SU-DHL-6 (cell line): ENCODE results near the gene ACTL8.

Source experiments
- H2AFZ ChIP-seq: fragments of 200-600 bp; sonication (generic); 2 replicates; pipeline ENCODE4 v1.6.1; 2014; ENCODE audit warnings: low read depth, mild to moderate bottlenecking, moderate library complexity, mixed read lengths, antibody characterized with exemption, low read length; ENCODE audit not compliant: severe bottlenecking
- H3F3A ChIP-seq: fragments of 200-600 bp; shearing (Covaris generic); 2 replicates; pipeline ENCODE4 v1.6.0; 2016; ENCODE audit warnings: antibody characterized with exemption, mild to moderate bottlenecking; ENCODE audit not compliant: insufficient read depth
- H3K27ac ChIP-seq: fragments of 200-600 bp; sonication (generic); 2 replicates; pipeline ENCODE4 v1.5.1; 2016; ENCODE audit warnings: low read depth, mild to moderate bottlenecking, low read length, moderate library complexity, mixed read lengths
- H3K27me3 ChIP-seq: fragments of 200-600 bp; sonication (generic), shearing (Covaris generic); 2 replicates; pipeline ENCODE4 v1.6.0; 2014; ENCODE audit warnings: mild to moderate bottlenecking, low read length
- H3K36me3 ChIP-seq: fragments of 200-600 bp; sonication (generic); 2 replicates; pipeline ENCODE4 v1.6.1; 2014; ENCODE audit warnings: mild to moderate bottlenecking, low read length, mixed read lengths
- H3K4me2 ChIP-seq: fragments of 300-600, 200-600 bp; shearing (Covaris generic), sonication (generic); 2 replicates; pipeline ENCODE4 v1.6.0; 2014; ENCODE audit warnings: low read length, low read depth, mild to moderate bottlenecking; ENCODE audit not compliant: poor library complexity, severe bottlenecking
- H3K4me3 ChIP-seq: fragments of 200-600 bp; sonication (generic); 2 replicates; pipeline ENCODE4 v1.5.1; 2014; ENCODE audit warnings: antibody characterized with exemption, low read length, mild to moderate bottlenecking, mixed read lengths; ENCODE audit not compliant: insufficient read depth, poor library complexity, severe bottlenecking
- H3K79me2 ChIP-seq: fragments of 200-600 bp; sonication (generic); 2 replicates; pipeline ENCODE4 v1.6.1; 2014; ENCODE audit warnings: mild to moderate bottlenecking, low read length, moderate library complexity; ENCODE audit not compliant: insufficient read depth
- H3K9ac ChIP-seq: fragments of 200-600 bp; sonication (generic); 2 replicates; pipeline ENCODE4 v1.7.0; 2014; ENCODE audit warnings: mild to moderate bottlenecking, low read length
- H3K9me2 ChIP-seq: fragments of 200-600 bp; sonication (generic); replicated peaks from 2 replicates; pipeline ENCODE4 v1.6.1; 2014; ENCODE audit warnings: low read length; ENCODE audit not compliant: insufficient read depth
- H3K9me3 ChIP-seq: fragments of 200-600 bp; sonication (generic); 2 replicates; pipeline ENCODE4 v1.6.1; 2014; ENCODE audit warnings: low read length, mixed read lengths; ENCODE audit not compliant: insufficient read depth
- H4K20me1 ChIP-seq: fragments of 200-600 bp; sonication (generic); 2 replicates; pipeline ENCODE4 v1.6.1; 2014; ENCODE audit warnings: low read depth, mild to moderate bottlenecking, antibody characterized with exemption, low read length, moderate library complexity, mixed read lengths
- EZH2phosphoT487 ChIP-seq: fragments of 200-600 bp; sonication (generic), shearing (Covaris generic); conservative IDR thresholded peaks from 2 replicates; pipeline ENCODE4 v1.6.1; 2018; ENCODE audit warnings: mild to moderate bottlenecking, antibody characterized with exemption, low read length, moderate library complexity, mixed read lengths
- TF ChIP-seq, protein P1 (sequence below): fragments of 200-600 bp; sonication (generic); IDR thresholded peaks from one replicate; pipeline ENCODE4 v1.5.1; 2017; ENCODE audit warnings: antibody characterized with exemption, mild to moderate bottlenecking, low read length, moderate library complexity; ENCODE audit not compliant: insufficient read depth, poor library complexity, severe bottlenecking

ACTL8 gene

GRCh38 chr1:17833661-17834501 is 78.7 kb downstream of the ACTL8 start:
- no peaks in the 10 kb centered on the region for H3K9me2 ChIP-seq
- H3K36me3 ChIP-seq: no peaks in the 10 kb centered on the region
- H3K9me3 ChIP-seq: no peaks in the 10 kb centered on the region
- H2AFZ ChIP-seq: no peak overlapping the region
- no peak overlapping the region for H3K4me3 ChIP-seq
- H4K20me1 ChIP-seq: no peaks in the 10 kb centered on the region
- no peak overlapping the region for H3K27ac ChIP-seq
- H3K79me2 ChIP-seq: no peaks in the 10 kb centered on the region
- H3F3A ChIP-seq: no peaks in the 10 kb centered on the region
- H3K4me2 ChIP-seq: no peak overlapping the region
- H3K27me3 ChIP-seq: no peaks in the 10 kb centered on the region
- no peak for TF ChIP-seq EZH2phosphoT487
- TF ChIP-seq, protein P1, sequence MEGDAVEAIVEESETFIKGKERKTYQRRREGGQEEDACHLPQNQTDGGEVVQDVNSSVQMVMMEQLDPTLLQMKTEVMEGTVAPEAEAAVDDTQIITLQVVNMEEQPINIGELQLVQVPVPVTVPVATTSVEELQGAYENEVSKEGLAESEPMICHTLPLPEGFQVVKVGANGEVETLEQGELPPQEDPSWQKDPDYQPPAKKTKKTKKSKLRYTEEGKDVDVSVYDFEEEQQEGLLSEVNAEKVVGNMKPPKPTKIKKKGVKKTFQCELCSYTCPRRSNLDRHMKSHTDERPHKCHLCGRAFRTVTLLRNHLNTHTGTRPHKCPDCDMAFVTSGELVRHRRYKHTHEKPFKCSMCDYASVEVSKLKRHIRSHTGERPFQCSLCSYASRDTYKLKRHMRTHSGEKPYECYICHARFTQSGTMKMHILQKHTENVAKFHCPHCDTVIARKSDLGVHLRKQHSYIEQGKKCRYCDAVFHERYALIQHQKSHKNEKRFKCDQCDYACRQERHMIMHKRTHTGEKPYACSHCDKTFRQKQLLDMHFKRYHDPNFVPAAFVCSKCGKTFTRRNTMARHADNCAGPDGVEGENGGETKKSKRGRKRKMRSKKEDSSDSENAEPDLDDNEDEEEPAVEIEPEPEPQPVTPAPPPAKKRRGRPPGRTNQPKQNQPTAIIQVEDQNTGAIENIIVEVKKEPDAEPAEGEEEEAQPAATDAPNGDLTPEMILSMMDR: no peak
- H3K9ac ChIP-seq: no peak overlapping the region

DNA sequence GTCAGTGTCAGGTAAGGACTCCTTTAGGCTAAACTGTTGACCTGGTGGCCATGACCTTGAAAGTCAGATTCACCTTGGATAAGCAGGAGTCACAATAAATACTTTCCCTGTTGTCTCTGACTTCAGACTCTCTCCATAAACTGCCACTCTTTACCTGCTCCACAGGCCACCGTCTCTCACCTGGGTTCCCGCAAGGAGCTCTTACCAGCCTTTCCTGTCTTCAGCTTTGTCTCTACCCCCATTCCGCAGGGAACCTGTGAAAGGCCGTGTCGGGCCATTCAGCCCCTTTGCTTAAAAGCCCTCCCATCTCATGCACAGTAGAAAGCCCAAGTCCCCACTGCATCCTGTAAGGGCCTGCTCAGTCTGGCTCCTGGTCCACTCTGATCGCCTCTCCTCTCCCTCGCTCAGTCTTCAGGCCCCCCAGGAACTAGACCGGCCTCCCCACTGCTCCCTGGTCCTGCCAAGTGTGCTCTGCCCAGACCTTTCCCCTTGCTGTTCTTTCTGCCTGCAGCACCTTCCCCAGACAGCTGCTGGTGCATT is 79.5 kb downstream of the ACTL8 start:
- no peaks in the 10 kb centered on the region for H3K27me3 ChIP-seq
- H3K27ac ChIP-seq: no peak overlapping the region
- no peaks in the 10 kb centered on the region for H3F3A ChIP-seq
- no peaks in the 10 kb centered on the region for H3K9me2 ChIP-seq
- H3K9me3 ChIP-seq: no peaks in the 10 kb centered on the region
- no peak for TF ChIP-seq EZH2phosphoT487
- TF ChIP-seq, protein P1: no peak
- H3K4me2 ChIP-seq: no peak overlapping the region
- H3K36me3 ChIP-seq: no peaks in the 10 kb centered on the region
- H2AFZ ChIP-seq: no peak overlapping the region
- H3K4me3 ChIP-seq: no peak overlapping the region
- H3K79me2 ChIP-seq: no peaks in the 10 kb centered on the region
- no peaks in the 10 kb centered on the region for H4K20me1 ChIP-seq
- H3K9ac ChIP-seq: no peak overlapping the region

GRCh38 chr1:17837233-17838030 is 82.3 kb downstream of the ACTL8 start:
- H3K27me3 ChIP-seq: no peaks in the 10 kb centered on the region
- H3K9me2 ChIP-seq: no peaks in the 10 kb centered on the region
- no peak overlapping the region for H3K4me2 ChIP-seq
- no peaks in the 10 kb centered on the region for H3K79me2 ChIP-seq
- no peaks in the 10 kb centered on the region for H3K36me3 ChIP-seq
- no peaks in the 10 kb centered on the region for H4K20me1 ChIP-seq
- no peak overlapping the region for H3K4me3 ChIP-seq
- no peak overlapping the region for H3K9ac ChIP-seq
- no peak overlapping the region for H3K27ac ChIP-seq
- H3K9me3 ChIP-seq: no peaks in the 10 kb centered on the region
- H3F3A ChIP-seq: no peaks in the 10 kb centered on the region
- TF ChIP-seq, protein P1: no peak
- TF ChIP-seq EZH2phosphoT487: no peak
- H2AFZ ChIP-seq: no peak overlapping the region
